ENCODE results near the gene GAS6. TPM values are rescaled to one million over a fixed set of nuclear protein-coding genes. Genes with fewer than 3 reads are reported as not detected.

The GAS6 gene
- total RNA-seq, 1 donor: 216 TPM

DNA sequence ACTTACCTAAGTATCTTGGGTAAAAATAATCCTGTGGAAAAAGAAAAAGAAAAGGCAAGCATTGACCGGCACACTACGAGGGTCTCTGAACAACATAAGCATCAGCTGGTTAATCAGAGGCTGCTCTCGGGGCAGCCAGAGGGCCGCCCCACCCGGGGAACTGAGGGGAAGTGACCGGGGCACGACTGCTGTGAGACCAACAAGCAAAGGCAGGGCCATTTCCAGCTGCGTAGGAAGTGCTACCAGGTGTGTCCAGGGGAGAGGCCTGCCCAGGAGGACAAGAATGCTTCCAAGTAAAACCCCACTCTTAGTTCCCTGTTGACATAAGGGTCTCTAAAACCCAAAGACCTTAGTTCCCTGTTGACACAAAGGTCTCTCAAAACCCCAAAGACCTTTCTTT, 15.9 kb downstream of the GAS6 start:
- no peak for DNase-seq (ENCODE audit: low read depth)
- TF ChIP-seq, protein P1, sequence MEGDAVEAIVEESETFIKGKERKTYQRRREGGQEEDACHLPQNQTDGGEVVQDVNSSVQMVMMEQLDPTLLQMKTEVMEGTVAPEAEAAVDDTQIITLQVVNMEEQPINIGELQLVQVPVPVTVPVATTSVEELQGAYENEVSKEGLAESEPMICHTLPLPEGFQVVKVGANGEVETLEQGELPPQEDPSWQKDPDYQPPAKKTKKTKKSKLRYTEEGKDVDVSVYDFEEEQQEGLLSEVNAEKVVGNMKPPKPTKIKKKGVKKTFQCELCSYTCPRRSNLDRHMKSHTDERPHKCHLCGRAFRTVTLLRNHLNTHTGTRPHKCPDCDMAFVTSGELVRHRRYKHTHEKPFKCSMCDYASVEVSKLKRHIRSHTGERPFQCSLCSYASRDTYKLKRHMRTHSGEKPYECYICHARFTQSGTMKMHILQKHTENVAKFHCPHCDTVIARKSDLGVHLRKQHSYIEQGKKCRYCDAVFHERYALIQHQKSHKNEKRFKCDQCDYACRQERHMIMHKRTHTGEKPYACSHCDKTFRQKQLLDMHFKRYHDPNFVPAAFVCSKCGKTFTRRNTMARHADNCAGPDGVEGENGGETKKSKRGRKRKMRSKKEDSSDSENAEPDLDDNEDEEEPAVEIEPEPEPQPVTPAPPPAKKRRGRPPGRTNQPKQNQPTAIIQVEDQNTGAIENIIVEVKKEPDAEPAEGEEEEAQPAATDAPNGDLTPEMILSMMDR (IDR thresholded peaks at IDR 0.05; ENCODE audit: insufficient read depth, low read depth, low read length): no peak
- H3K4me3 ChIP-seq (ENCODE audit: low read depth, low read length): no peak overlapping the region

DNA sequence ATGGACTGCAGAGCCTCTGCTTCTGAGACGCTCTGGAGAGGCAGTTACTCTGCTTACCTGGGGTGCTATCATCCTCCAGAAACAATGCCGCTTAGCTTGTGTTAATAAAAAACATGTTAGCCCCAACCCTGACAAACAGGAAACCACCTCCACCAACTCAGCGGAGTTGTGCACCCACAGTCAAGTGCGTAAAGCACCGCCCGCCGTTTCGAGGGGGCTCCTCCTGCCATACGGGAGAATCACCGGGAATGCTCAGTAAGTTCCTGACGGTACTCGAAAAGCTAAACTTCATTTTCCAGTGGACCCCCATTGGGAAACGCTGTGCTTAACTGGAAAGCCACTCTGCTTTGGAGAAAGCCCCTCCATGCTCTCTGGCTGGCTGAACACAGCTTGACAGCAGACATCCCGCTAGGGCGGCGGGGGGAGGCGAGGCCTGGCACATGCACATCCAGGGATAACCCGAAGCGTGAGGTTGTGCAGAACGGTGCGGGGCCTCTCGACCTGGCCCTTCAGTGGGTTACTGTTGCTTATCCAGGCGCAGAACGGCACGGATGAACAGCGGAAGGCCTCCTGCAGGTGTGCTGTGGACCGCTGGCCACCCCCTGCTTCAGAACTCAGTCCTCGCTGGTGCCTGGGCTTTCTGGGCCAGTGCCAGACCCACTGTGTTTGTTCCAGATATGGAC, 17.1 kb downstream of the GAS6 start:
- TF ChIP-seq, protein P1 (IDR thresholded peaks at IDR 0.05; ENCODE audit: insufficient read depth, low read depth, low read length): no peak
- no peak for DNase-seq (ENCODE audit: low read depth)
- no peak overlapping the region for H3K4me3 ChIP-seq (ENCODE audit: low read depth, low read length)

DNA sequence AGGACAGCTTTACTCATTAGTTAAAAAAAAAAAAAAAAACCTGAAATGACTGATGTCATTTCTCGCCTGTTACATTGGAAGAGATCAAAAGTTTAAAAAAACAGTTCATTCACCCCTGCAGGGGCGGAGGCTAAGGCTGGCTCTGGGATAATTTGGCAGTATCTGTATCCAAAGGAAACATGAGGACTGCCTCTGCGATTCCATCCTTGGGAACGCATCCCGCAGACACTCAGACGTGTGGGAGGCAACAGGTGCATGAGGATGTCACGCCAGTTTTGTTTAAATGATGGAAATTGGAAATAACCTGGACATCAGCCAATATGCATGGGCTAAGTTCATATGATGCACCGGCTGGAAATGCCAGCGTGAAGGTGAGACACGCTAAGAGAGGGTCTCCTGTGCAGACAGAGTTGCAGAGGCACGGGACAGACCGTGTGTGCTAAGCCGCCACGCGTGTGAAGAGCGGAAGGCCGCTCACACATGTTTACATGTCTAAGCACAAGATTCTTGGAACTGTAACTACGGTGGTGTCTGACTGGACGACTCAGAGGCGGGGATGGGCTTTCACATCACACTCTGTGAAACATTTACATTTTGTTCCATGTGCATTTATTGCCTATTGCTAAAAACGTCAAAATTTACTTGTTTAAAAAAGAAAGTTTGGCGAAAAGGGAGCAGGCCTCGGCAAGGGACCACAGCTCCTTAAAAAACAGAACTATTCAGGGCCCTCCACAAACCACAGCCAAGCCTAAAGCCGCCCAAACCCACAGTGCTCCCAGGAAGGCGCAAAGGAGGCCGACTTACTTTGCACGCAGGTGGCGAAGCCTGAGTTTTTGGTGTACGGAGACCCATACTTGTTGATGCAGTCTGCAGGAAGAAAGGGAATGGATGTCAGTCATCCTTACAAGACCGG, 17.9 kb downstream of the GAS6 start:
- TF ChIP-seq, protein P1 (IDR thresholded peaks at IDR 0.05; ENCODE audit: insufficient read depth, low read depth, low read length): no peak
- no peak overlapping the region for H3K4me3 ChIP-seq (ENCODE audit: low read depth, low read length)
- DNase-seq (ENCODE audit: low read depth): no peak

DNA sequence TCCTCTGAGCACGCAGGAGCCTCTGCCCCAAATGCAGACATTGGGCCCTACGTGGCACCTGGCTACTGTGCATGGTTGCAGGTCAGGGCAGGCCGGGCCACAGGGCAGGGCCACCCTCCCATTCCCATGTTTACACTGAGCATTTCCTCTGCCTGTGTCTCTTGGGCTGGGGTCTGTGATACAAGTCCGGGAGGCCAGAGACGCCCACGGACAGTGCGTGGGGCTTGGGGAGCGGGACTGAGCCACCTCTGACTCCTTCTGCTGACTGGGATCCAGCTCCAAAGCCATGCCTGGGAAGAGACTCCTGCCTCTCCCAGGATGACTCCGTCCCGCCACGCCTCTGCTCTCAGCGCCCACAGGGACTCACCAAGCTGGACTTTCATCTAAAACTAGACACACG, 18.8 kb downstream of the GAS6 start:
- H3K4me3 ChIP-seq (ENCODE audit: low read depth, low read length): no peak overlapping the region
- TF ChIP-seq, protein P1 (IDR thresholded peaks at IDR 0.05; ENCODE audit: insufficient read depth, low read depth, low read length): no peak
- DNase-seq (ENCODE audit: low read depth): no peak

DNA sequence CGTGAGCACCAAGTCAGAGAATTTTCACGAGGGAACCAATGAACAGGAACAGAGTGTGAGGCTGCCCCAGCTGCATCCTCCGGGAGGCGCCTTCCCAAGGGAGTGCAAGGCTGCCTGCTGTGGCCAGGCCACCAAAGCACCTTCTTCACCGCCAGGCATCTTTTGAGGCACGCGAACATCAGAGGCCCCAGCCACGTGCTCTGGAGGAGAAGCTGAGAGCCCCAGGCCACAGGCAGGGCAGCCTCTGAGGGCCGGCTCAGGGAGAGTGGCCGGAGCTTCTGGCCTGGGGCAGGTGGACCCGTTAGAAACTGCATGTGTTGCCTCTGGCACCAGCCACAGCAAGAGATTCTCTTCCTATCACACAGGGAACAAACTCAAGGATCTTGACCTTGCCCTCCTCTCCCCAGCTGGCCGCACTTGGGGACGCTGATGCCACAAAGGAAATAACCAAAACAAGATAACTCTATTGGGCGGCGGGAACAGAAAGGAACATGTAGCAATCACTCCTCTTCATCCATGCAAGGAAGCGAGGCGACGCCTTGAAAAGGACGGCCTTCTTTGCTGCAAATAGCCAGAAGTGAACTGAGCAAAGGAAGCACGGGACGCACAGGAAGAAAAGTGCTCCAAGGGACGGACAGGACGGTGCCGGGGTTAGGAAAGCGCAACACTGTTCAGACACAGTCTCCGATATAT, 19.9 kb downstream of the GAS6 start:
- no peak overlapping the region for H3K4me3 ChIP-seq (ENCODE audit: low read depth, low read length)
- TF ChIP-seq, protein P1 (IDR thresholded peaks at IDR 0.05; ENCODE audit: insufficient read depth, low read depth, low read length): no peak
- DNase-seq (ENCODE audit: low read depth): no peak

DNA sequence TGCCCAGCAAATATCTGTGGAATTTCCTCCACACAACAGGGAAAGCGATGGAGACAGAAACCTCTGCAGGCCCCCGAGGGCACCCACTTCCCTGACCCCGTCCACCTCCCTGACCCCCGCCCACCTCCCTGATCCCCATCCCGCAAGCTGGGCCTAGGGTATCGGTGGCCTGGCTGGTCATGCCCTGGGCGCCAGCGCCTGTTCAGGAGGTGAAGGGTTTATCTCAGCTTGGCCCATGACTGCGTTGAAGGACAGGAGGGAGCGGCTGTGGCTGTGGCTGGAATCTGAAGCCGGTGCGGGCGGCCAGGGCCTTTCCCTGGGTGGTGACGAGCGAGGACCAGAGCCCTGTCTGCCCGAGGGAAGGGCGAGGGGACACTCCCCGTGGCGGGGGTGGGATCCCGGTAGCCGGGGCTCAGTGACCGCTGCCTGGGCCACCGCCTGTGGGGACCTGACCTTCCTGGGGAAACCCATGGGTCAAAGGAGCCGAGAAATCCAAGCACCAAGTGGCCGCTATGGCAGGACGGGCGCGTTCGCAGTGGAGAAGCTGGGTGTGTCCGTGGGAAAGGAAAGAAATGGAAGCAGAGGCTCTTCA, 20.7 kb downstream of the GAS6 start:
- no peak overlapping the region for H3K4me3 ChIP-seq (ENCODE audit: low read depth, low read length)
- TF ChIP-seq, protein P1 (IDR thresholded peaks at IDR 0.05; ENCODE audit: insufficient read depth, low read depth, low read length): no peak
- no peak for DNase-seq (ENCODE audit: low read depth)
